ENCODE data around the gene DACT1. TPM values are rescaled to one million over a fixed set of nuclear protein-coding genes. Genes with fewer than 3 reads are reported as not detected.
A peak's percentile ranks its signal among the peaks of the same experiment; 100 is the strongest.

Gene DACT1
- total RNA-seq, 1 donor from 2014 or later, result 3.7 TPM

DNA sequence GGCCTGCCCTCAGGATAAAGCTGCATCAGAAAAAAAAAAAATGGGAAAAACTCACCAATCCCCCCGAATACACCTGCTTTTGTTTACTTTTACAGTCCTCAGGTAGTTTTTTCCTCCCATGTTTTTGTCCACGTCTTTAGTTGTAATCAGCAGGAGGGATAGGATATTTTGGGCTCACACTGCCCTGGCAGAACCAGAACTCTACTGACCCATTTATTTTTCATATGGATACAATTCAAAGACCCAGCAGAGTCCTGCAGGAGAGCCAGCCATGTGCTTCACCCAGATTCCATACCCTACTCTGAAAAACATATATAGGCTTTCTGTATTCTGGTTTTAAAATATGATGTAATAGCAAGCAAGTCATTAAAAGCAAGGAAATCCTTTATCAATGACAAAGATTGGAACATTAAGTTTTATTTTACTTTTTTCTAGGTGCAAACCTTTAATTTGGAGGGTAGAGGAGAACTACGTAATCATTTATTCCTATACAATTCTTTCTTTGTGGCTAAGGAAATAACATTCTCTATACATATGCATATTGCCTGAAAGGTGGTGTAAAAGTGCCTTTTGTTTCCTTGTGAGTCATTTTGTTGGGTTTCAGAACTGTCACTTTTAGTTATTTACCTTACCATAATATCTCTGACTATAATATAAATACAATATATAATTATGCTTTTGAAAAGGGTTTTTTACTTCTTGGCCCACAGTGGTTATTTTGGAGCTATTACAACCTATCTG, 19.1 kb downstream of the DACT1 start:
- H3K4me3 ChIP-seq, result no peak overlapping the region
- intact Hi-C loops (cut with DNase I), result no loop called here
- TF ChIP-seq, protein P1, sequence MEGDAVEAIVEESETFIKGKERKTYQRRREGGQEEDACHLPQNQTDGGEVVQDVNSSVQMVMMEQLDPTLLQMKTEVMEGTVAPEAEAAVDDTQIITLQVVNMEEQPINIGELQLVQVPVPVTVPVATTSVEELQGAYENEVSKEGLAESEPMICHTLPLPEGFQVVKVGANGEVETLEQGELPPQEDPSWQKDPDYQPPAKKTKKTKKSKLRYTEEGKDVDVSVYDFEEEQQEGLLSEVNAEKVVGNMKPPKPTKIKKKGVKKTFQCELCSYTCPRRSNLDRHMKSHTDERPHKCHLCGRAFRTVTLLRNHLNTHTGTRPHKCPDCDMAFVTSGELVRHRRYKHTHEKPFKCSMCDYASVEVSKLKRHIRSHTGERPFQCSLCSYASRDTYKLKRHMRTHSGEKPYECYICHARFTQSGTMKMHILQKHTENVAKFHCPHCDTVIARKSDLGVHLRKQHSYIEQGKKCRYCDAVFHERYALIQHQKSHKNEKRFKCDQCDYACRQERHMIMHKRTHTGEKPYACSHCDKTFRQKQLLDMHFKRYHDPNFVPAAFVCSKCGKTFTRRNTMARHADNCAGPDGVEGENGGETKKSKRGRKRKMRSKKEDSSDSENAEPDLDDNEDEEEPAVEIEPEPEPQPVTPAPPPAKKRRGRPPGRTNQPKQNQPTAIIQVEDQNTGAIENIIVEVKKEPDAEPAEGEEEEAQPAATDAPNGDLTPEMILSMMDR (IDR thresholded peaks at IDR 0.05), result no peak
- H3K27me3 ChIP-seq (ENCODE audit: low read depth), result no peaks in the 10 kb centered on the region
- H3K9me3 ChIP-seq, result no peaks in the 10 kb centered on the region
- no peak overlapping the region for H3K27ac ChIP-seq
- H3K36me3 ChIP-seq, result no peaks in the 10 kb centered on the region
- DNase-seq (no peak), ATAC-seq (no peak)
- peaks cover 2% of the 10 kb centered on the region for H3K4me1 ChIP-seq

DNA sequence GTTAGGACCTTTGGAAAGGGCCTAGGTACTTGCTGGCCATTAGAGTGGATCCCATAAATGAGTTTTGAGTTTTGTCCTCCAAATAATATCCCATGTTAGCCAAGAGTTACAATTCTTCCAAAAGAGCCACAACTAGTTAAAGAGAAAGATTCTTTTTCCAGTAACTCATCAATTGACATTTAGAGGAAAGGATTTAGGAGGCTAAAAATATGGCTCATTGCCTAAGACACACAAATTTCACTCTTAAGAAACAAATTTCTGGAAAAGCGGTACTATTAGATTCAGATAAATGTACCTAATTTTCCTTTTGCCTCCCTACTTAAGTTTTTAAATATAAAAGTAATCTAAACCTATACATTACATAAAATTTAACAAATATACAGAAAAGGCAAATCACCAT, 21.3 kb downstream of the DACT1 start:
- Histone ChIP-seq H3K4me1 (peaks cover 4% of the 10 kb centered on the region), H3K27ac (no peak overlapping the region), H3K27me3 (ENCODE audit: low read depth) (no peaks in the 10 kb centered on the region), H3K9me3 (no peaks in the 10 kb centered on the region), H3K4me3 (no peak overlapping the region), H3K36me3 (no peaks in the 10 kb centered on the region)
- TF ChIP-seq, protein P1 (IDR thresholded peaks at IDR 0.05), result no peak
- ATAC-seq (no peak), DNase-seq (no peak)
- intact Hi-C loops (cut with DNase I), result no loop called here

DNA sequence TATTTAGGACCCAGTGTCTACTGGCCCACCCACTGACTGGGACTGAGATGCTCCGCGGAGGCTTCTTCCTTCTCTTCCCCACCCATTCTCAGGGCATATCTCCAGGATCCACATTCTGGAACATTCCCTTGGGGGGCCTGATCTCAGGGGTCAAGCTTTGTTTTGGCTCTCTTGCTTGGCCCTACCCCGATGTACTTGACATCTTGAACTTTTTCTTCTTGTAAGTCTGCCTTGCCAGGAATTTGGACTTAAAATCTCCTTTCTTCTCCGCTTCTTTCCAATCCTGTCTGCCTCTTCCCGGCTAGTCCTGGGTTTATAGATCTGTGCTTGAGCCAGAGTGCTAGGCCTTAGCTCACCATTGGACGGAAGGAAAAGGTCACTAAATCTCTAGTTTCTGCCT, 22.1 kb downstream of the DACT1 start:
- intact Hi-C loops (cut with DNase I), result no loop called here
- peak in 1 of 2 donors; percentile 34 for ATAC-seq
- no peaks in the 10 kb centered on the region for H3K27me3 ChIP-seq (ENCODE audit: low read depth)
- no peaks in the 10 kb centered on the region for H3K9me3 ChIP-seq
- DNase-seq, result no peak
- H3K4me1 ChIP-seq, result peaks cover 4% of the 10 kb centered on the region
- H3K4me3 ChIP-seq, result no peak overlapping the region
- TF ChIP-seq, protein P1 (IDR thresholded peaks at IDR 0.05), result no peak
- H3K36me3 ChIP-seq, result no peaks in the 10 kb centered on the region
- H3K27ac ChIP-seq, result no peak overlapping the region

DNA sequence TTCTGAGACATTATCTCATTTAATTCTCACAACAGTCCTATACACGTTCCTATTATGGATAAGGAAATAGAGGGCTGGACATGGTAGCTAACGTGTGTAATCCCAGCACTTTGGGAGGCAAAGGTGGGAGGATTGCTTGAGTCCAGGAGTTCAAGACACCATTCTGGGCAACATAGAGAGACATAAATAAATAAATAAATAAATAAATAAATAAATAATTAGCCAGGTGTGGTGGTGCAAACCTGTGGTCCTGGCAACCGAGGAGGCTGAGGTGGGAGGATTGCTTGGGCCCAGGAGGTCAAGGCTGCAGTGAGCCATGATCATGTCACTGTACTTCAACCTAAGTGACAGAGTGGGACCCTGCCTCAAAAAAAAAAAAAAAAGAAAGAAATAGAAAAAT, 22.6 kb downstream of the DACT1 start:
- peaks cover 4% of the 10 kb centered on the region for H3K4me1 ChIP-seq
- H3K9me3 ChIP-seq, result no peaks in the 10 kb centered on the region
- H3K4me3 ChIP-seq, result no peak overlapping the region
- TF ChIP-seq, protein P1 (IDR thresholded peaks at IDR 0.05), result no peak
- no peaks in the 10 kb centered on the region for H3K36me3 ChIP-seq
- H3K27ac ChIP-seq, result no peak overlapping the region
- intact Hi-C loops (cut with DNase I), result no loop called here
- no peak for DNase-seq
- H3K27me3 ChIP-seq (ENCODE audit: low read depth), result no peaks in the 10 kb centered on the region
- ATAC-seq, result no peak

DNA sequence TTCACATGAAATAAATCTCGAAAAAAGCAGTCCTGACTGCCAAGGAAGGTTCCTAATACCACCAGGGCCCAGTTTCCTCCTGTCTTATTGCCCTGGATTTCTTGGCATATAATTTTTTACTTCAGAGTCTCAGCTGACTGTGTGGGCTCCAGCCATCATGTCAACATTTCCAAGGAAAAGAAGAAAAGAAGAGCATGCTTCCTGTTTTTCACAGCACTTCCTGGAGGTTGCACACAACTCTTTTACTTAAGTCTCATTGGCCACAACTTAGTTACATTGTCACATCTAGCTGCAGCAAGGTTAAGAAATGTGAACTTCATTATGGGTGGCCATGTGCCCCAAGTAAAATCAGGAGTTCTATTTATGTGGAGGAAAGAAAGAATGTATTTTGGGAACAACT, 24.3 kb downstream of the DACT1 start:
- Histone ChIP-seq H3K9me3 (no peaks in the 10 kb centered on the region), H3K4me3 (no peak overlapping the region), H3K36me3 (no peaks in the 10 kb centered on the region), H3K27me3 (ENCODE audit: low read depth) (no peaks in the 10 kb centered on the region), H3K27ac (no peak overlapping the region), H3K4me1 (peaks cover 4% of the 10 kb centered on the region)
- DNase-seq, result no peak
- TF ChIP-seq, protein P1 (IDR thresholded peaks at IDR 0.05), result no peak
- intact Hi-C loops (cut with DNase I), result no loop called here
- ATAC-seq, result no peak

Data from lower lobe of right lung (tissue), 2 donors.